HS-27A (cell line): ENCODE measurements around the gene TGFA.

Experiments used
- DNase-seq: peaks from one replicate; pipeline ENCODE4 v3.0.0-alpha.2; 2012; ENCODE audit warnings: low read depth, missing footprints

Gene TGFA

GRCh38 chr2:70418514-70418913 is 135.1 kb downstream of the TGFA start:
- no peak for DNase-seq

GRCh38 chr2:70417011-70417410 is 136.6 kb downstream of the TGFA start:
- no peak for DNase-seq

GRCh38 chr2:70412294-70413070 is 141.1 kb downstream of the TGFA start:
- DNase-seq = no peak

- DNase-seq = no peak
Measured at GRCh38 chr2:70411483-70412125, 142.0 kb downstream of the TGFA start.

- no peak for DNase-seq
Measured at GRCh38 chr2:70403267-70404053, 150.2 kb downstream of the TGFA start.

- no peak for DNase-seq
Measured at GRCh38 chr2:70400539-70400938, 153.1 kb downstream of the TGFA start.

- no peak for DNase-seq
Measured at GRCh38 chr2:70399046-70399445, 154.6 kb downstream of the TGFA start.
